Activated gamma-delta T cell treated with Interleukin-2 at 50 U/mL for 16 hours (primary cell): ENCODE data around the gene POLR1A.
"Not testable (repeated sequence)": the region's sequence is repeated elsewhere in the genome, so short reads cannot be mapped to it uniquely, and the experiment has no call there.

ENCODE experiments used
- DNase-seq: peaks from one replicate; pipeline ENCODE4 v3.0.0-alpha.2; 2020

POLR1A gene

DNA sequence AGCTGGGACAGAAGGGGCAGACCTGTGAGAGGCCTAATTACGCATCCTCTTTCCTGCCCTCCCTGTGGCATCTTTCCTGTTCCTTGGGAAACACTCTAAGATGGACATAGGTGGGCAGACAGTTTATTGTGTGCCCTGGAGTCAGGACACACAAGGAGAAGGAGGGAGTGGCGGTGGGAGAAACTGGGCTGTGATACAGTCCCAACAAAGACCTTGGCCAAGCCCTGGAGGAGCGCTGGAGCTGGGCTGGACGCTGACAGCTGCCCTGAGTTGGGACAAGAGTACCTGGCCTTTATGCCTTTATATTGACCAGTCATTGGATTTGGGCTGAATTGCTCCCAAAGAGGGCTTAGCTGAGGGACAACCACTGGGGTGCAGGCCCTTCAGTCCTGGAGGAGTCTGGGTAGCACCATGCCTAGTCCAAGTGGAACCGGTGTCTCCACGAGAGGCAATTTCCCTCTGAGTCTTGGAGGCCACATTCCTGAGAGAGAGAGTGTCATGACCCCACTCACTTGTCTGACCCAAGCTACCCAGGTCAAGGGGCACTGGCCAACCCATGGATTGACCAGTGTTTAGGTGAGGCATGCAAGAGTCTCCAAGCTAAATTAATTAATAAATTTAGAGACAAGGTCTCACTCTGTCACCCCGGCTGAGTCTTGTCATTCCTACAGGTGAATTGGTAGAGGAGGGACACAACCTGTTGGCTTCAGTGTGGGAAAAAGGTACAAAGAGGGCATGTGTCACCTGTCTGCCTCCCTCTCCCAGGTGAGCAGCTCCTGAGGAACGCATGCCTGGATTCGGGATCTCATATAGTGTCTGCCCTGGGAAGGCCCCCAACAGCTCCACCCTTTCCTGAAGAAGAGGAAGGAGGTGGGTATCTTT lies 109.8 kb downstream of the POLR1A start:
- no peak for DNase-seq

DNA sequence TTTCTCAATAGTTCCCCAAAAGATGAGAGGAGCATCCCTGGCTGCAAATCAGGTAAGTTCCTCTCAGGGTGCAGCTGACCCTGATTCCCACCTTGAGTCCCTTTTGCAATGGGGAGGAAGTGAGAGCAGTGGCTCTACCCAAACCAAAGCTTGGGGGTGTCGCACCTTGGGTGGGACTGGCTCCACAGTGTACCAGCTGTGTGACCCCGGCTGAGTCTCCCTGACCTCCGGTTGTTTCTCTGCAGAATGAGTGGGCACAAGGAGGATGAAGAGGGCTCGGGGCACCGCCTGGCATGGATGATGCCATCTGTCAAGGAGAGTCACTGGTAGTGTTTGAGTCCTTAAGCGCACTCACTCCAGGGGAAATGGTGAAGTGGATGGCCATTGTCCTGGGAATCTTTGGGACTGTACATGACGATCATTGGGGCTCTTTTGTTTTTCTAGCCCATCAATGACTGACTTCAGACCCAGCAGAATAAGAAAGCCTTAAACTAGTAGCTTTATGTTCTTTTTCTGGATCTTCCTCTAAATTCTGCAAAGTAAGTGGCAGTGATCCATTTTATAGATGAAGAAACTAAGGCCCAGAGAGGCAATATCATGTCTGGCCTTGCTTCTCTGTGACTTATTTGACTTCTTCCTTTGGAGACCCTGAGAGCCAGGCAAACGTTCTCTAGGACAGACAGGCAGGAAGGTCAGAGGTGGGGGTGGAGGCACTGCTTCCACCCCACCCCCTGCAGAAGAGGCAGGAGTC lies 110.6 kb downstream of the POLR1A start:
- DNase-seq, result no peak

DNA sequence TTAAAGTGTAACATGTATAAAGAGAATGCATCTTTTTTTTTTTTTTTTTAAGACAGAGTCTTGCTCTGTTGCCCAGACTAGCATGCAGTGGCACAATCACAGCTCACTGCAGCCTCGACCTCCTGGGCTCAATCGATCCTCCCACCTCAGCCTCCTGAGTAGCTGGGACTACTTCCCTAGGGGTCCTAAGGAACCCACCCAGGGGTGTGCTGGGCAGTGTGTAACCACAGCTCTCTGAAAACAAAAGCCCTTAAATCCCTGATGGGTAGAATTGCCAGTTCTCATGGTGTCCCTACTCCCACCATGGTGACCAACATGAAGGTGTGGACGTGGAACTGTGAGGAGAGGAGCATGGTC lies 111.3 kb downstream of the POLR1A start:
- DNase-seq, result no peak

DNA sequence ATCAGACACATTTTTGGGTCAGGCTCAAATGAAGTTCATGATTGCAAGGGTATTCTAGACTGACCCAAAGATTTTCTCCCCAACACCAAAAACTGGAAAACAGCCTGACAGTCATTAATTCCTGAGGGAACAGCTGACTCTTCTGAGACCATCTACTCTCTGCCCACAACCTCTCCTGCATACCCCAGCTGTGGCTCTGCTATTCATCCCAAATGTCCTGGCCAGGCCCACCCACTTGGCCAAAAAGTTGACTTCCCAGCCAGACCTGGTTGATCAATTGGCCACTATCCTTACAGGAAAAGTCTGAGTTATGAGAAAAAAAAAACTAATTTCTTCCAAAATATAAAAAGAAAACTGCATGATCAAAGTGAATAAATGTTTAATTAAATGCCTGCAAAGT lies 113.1 kb downstream of the POLR1A start:
- no peak for DNase-seq

DNA sequence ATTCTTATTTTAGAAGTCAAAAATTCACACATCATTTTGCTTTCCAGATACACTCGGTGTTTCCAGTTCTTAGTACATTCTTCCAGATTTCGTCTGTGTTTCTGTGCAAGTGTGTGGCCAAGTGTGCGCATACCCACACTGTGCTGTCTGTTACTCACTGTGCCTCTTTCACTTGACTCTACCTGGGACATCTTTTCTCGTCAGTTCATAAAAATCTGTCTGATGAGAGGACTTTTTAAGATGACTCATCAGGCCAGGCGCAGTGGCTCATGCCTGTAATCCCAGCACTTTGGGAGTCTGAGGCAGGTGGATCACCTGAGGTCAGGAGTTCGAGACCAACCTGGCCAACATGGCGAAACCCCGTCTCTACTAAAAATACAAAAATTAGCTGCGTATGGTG lies 113.6 kb downstream of the POLR1A start:
- DNase-seq, result not testable (repeated sequence)

DNA sequence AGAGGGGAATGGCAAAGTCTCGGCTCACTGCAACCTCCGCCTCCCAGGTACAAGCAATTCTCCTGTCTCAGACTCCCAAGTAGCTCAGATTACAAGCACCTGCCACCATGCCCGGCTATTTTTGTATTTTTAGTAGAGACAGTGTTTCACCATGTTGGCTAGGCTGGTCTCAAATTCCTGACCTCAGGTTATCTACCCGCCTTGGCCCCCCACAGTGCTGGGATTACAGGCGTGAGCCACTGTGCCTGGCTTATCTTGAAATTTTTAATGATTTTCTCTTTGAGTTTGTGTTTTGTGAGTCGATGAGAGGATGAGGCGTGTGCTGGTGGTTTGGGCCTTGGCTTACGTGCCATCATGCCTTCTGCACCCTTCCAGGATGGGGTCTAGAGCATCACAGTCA lies 115.6 kb downstream of the POLR1A start:
- DNase-seq, result no peak

DNA sequence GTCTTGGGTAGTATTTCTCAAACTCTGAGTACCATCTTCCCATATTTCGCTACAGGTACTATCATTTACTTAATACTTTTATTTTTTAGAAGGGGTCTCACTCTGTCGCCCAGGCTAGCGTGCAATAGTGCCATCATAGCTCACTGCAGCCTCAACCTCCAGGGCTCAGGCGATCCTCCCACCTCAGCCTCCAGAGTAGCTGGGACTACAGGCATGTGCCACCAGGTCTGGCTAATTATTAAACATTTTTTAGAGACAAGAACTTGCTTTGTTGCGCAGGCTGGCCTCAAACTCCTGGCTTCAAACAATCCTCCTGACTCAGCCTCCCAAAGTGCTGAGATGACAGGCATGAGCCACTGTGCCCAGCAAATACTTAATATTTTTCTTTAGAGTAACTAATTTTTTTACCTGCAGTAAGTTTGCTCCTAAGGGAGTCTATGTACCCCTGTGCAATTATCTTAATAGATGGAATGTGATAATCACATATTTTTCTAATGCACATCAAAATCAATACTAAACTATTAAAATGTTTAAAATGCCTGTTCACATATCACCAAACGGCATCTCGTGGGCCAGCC lies 116.3 kb downstream of the POLR1A start:
- no peak for DNase-seq

DNA sequence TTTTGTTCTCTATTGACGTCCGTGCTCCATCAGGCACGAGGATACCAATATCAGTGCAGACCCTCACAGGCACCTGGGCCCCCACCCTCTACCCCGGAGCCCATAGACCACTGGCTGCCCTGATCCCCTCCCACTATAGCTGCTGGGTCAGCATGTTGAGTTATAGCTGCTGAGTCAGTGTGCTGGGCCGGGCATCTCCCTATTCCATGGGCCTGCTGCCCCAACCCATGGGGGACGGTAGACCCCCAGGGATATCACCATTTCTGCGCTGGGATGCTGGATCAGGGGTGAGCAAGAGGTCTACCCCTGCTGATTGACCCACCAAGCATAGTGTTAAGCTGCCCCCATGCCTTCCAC lies 116.8 kb downstream of the POLR1A start:
- no peak for DNase-seq

DNA sequence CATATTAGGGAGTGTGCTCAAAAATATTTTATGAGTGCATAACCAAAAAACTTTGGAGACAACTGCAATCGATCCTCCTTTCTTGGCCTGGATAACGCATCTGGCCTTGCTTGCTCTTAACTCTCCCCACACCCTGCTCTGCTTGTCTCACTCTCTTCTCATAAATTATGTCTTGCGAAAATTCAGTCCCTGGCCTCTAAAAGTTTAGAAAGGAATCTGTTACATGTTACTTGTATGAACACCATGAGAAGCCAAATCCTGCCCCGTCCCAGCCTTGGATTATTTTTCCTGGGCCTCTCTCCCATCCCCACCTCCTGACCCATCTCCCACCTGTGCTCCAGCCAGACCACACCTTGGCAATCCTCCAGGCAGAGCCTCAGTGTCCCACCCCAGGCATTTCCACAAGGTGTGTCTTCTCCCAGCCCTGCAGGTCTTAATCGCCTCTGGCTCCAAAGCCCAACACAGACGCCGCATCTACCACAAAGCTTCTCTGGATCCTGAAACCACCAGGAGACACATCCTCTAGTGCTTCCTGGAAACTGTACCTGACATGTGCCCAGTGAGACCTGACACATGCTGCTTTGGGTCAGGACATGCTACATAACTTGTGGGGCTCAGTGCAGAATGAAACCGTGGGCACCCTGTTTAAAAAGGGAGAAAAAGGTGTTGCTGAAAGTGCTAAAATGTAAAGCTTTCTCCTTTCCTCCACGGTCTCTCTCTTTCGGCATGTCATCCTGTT lies 117.3 kb downstream of the POLR1A start:
- no peak for DNase-seq

DNA sequence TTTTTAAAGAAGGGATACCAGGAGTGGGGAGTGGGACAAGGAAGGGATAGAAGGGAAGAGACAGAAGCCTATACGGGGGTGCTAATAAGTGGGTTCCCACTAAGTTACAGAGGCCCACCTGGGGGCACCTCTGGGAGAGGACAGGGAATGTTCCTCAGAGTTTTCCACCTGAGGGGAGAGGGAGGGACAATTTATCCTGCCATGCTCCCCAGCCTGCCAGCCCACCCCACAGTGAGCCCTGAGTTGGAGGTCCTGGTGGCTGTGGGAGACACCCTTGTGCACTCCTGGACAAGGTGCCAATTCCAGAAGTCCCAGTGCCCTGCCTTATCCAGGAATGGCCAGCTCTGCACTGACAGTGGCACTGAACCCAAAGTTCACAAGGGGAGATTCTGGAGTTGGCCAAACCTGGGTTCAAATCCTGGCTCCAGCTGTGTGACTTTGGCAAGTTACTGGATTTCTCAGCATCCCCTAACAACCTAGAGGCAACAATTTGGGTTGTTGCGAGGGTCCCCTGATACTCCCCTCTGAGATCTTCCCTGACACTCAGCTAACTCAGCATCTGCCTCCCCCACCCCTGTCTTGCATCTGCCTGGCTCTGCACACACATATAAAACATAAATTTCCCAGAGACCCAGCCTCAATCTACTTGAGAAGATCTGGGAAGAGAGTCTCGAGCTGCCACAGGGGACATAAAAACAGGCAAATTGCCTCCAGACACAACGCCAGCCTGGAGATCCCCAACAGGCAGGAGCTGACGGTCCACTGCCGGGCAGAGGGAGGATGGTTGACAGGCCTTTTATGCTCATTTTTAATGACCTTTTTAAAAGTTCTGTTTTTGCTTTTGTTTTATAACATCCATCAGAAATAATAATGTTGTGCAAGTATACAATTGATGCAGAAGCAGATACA lies 118.2 kb downstream of the POLR1A start:
- DNase-seq, result no peak

DNA sequence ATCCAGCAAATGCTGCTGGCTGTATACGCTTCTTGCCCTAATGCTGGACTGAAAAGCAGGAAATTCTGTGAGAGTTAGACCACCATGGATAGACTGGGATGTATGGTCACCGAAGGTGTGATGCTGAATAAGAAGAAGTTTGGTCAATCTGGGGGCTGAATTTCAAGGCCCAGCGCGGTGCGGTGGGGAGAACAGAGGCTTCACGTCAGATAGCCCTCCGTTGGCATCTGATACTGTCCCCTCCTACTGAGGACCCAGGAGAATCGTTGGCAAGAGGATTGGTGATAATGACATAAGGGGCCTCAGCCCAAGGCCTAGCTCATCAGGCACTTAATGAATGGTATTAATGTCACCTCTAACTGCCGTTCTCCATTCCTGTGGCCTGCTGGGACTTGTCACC lies 119.6 kb downstream of the POLR1A start:
- no peak for DNase-seq

DNA sequence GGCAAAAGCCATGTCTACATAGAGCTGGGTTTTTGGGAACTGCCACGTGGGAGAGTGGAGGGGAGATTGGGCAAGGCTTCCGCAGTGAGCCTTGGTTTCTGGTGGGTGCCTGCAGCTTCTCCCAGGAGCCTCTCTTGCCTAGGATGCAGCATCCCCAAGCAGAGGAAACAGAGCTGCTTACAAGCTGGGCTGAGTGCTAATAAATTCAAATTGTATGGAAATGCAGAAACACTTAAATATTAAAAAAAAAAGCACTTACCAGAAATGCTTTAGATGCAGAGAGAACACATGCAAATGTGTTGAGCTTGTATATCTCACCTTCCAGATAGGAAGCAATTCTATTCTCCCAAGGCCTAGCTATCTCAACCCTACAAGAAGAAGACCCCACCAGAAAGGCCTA lies 120.9 kb downstream of the POLR1A start:
- DNase-seq, result no peak

DNA sequence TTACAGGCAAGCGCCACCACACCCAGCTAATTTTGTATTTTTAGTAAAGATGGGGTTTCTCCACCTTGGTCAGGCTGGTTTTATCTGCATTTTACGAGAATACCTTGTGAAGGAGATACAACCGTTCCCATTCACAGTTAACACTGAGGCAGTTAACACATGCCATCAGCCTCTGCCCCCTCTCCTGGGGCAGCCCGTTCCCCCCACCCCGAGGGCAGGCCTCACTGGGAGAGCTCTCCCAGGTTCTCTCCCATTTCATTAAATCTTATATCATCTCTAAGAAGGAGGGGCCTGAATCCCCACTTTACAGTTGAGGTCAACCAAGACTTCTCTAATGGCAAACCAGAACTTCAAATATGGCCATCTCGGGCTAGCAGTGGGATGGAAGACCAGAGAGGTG lies 121.9 kb downstream of the POLR1A start:
- no peak for DNase-seq

DNA sequence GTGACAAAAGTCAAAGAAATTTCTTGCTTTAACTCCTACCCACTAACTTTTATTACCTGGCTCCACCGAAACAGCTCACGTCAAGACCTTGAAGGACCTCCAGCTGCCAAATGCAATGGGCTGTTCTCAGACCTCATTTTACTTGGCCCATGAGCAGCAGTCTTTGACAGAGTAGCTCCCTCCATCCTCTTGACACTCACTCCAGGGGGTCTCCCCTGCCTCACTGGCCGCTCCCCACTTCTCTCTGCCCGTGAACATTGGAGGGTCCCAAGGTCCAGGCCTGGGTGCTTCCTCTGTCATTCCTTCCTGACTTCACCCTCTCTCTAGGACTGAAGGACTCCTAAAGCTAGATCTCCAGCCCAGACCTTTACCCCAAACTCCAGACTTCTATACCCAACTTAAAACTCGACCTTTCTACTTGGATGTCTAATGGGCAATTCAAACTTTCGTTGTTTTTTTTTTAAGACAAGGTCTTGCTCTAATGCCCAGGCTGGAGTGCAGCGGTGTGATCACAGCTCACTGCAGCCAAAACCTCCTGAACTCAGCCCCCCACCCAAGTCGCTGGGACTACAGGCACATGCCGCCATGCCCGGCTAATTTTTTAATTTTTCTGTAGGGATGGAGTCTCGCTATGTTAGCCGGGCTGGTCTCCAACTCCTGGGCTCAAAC lies 124.0 kb downstream of the POLR1A start:
- DNase-seq, result no peak

DNA sequence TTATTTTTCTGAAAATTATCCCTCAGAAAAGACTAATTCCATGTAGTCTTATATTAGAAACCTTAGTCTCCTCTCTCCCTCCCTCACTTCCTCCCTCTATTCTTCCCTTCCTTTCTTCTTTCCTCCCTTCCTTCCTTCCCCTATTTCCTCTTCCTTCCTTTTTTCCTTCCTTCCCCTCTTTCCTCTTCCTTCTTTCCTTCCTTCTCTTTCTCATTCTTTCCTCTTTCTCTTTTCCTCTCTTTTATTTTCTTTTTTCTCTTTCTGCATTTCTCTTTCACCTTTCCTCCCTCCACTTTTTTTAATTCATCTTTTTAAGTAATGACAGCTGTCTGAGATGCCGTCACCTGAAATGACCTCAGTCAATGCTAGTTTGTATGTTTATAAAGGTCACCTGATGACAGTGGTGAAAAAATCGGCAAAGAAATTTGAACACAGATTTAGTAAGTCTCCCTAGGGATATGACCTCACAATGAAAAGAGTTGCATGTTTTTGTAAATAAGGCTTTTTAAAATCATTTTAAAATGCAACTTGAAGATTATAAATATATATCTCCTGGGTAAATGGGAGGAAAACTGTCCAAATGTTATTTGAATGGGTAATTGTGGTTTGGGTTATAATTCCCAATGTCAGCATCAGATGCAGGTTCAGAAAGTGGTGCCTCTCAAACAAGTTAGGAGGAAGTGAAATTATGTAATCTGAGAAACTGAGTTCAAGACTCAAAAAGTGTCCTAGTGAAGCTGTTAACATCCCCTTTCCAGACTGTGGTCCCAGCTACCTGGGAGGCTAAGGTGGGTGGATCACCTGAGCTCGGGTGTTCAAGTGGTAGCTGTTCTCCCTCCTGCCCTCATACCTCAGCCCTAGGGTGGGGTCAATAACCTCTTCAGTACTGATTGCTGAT lies 126.6 kb downstream of the POLR1A start:
- no peak for DNase-seq

DNA sequence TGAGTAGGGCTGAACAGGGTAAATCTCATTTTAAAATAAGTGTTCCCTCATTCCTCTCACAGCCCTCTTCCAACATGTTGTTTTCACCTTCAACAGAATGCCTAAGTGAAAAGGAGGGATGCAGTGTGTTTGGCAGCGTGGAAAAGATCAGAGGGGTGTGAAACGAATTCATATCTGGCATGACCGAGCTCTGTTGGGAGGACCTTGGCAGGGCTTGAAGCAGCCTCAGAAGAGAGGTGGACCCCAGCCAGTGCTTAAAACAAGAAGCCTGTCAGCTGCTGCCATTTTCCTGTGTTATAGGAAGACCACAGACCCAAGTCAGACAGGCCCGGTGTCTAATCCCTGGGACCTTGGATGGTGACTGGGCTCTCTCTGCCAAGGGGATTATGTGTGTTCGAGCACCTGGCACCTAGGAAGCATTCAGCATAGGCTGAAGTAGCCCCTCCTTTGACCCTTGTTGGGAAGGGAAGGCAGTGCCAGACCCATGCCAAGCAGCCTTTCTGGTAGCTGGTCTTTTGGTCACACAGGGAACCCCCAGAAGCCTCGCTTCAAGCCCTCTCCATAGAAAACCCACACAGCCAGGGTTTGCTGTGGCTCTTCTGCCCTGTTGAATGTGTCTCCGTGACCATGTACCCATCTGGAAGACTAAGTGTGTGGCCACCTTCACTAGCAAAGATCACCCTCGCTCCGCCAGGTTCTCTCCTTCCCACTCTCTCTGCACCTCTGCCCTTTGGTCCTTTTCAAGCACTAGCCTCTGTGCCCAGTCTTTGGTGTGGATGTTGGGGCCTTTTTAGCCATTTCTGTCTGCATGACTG lies 129.4 kb downstream of the POLR1A start:
- no peak for DNase-seq

DNA sequence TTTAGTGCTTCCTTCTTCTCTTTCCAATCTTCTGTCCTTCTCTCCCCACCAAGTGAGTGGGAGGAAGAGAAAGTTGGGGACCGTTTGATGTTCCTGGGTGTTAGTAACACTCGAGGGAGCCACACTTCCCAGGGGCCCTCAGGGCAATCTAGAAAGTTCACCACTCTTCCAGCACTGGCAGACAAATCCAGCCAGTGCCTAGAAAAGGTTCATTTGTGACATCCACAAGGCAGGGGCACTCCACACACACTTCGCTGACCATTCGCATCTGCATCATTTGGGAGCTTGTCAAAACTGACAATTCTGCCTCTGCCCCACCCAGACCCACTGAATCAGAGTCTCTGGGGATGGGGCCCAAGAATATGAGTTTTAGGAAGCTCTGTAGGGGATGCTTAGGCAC lies 130.1 kb downstream of the POLR1A start:
- no peak for DNase-seq

DNA sequence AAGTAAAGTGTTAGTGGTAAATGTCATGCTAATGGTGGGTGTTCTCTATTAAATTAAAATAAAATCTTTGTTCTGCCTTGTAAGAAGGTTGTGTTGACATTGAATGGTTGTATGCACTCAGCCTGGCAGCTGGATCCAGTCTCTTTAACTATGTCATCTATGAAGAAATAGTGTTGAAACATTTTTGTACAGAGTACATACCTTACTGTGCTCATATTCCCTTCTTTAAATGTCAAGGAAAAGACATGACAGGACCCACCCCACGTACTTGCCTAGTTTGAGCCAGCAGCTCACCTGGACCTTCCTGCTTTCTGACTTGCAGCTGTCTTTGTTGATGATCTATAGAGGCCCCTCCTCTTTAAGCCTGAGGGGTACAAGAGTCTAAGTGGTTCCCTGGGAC lies 131.3 kb downstream of the POLR1A start:
- DNase-seq, result no peak

DNA sequence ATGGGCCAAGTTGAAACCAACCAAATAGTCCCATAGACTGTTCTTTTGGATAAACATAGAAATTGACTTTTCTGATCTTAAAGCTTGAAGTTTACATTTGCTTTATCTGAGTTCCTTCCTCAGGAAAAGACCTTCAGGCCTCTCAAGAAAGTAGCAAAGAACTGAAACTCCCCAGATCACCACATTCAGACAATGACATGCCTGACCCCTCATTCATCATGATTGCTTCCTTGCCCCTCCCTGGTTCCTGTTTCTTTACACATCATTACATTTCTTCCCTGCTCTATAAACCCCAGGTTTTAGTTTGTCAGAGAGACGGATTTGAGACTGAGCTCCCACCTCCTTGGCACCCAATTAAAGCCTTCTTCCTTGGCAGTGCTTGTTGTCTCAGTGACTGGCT lies 133.3 kb downstream of the POLR1A start:
- no peak for DNase-seq

DNA sequence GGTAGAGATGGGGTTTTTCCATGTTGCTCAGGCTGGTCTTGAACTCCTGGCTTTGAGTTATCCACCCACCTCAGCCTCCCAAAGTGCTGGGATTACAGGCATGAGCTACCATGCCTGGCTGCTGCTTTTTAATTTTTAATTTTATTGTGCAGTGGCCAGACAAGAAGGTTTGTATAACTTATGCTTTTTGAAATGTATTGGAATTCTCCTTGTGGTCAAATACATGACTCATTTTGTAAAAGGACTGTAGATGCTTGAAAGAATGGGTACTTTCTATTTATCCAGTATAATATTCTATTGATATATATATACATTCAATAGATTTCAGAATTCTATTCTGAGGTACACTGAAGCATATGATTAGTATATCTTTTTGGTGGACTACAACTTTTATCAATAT lies 134.3 kb downstream of the POLR1A start:
- no peak for DNase-seq
